Medulla oblongata (tissue), 1 donor: Measurements from ENCODE around the gene SMPDL3A.

Experiments used
- DNase-seq: peaks from one replicate; pipeline ENCODE4 v3.0.0-alpha.2; 2015; ENCODE audit errors: extremely low spot score

The SMPDL3A gene

GRCh38 chr6:122803171-122803661 lies 14.2 kb downstream of the SMPDL3A start:
- DNase-seq = no peak

GRCh38 chr6:122804962-122805485 lies 16.0 kb downstream of the SMPDL3A start:
- DNase-seq = no peak

GRCh38 chr6:122806291-122806690 lies 17.2 kb downstream of the SMPDL3A start:
- DNase-seq = no peak

- no peak for DNase-seq
Measured at GRCh38 chr6:122808121-122808885, 19.2 kb downstream of the SMPDL3A start.

GRCh38 chr6:122809001-122809400 lies 19.9 kb downstream of the SMPDL3A start:
- DNase-seq = no peak

GRCh38 chr6:122809691-122810090 lies 20.6 kb downstream of the SMPDL3A start:
- DNase-seq = no peak

GRCh38 chr6:122810189-122810588 lies 21.1 kb downstream of the SMPDL3A start:
- no peak for DNase-seq

- no peak for DNase-seq
Measured at GRCh38 chr6:122817358-122817757, 28.3 kb downstream of the SMPDL3A start.

- DNase-seq = no peak
Measured at GRCh38 chr6:122817766-122818165, 28.7 kb downstream of the SMPDL3A start.

GRCh38 chr6:122818866-122819265 lies 29.8 kb downstream of the SMPDL3A start:
- DNase-seq = peak; percentile 77

GRCh38 chr6:122821095-122821494 lies 32.0 kb downstream of the SMPDL3A start:
- no peak for DNase-seq

GRCh38 chr6:122825163-122825562 lies 36.1 kb downstream of the SMPDL3A start:
- DNase-seq = no peak

GRCh38 chr6:122829456-122829855 lies 40.4 kb downstream of the SMPDL3A start:
- DNase-seq = no peak

GRCh38 chr6:122831511-122831910 lies 42.5 kb downstream of the SMPDL3A start:
- DNase-seq = no peak

GRCh38 chr6:122832459-122832858 lies 43.4 kb downstream of the SMPDL3A start:
- peak; percentile 42 for DNase-seq

GRCh38 chr6:122833021-122833491 lies 44.0 kb downstream of the SMPDL3A start:
- peak; percentile 91 for DNase-seq

GRCh38 chr6:122838060-122838780 lies 49.2 kb downstream of the SMPDL3A start:
- peak; percentile 52 for DNase-seq

- peak; percentile 81 for DNase-seq
Measured at GRCh38 chr6:122839472-122839871, 50.4 kb downstream of the SMPDL3A start.

GRCh38 chr6:122839906-122840305 lies 50.8 kb downstream of the SMPDL3A start:
- no peak for DNase-seq

- no peak for DNase-seq
Measured at GRCh38 chr6:122845464-122845863, 56.4 kb downstream of the SMPDL3A start.

GRCh38 chr6:122845916-122846612 lies 57.0 kb downstream of the SMPDL3A start:
- no peak for DNase-seq
